KMS-11 (cell line): Measurements from ENCODE around the gene SEMA4G.

Experiments used
- H2AFZ ChIP-seq: fragments of 200-600 bp; sonication (generic); 2 replicates; pipeline ENCODE4 v1.6.1; 2016; ENCODE audit warnings: antibody characterized with exemption, mixed run types, low read depth
- H3K27ac ChIP-seq: fragments of 200-600 bp; sonication (generic); 2 replicates; pipeline ENCODE4 v1.6.1; 2016; ENCODE audit warnings: mild to moderate bottlenecking, mixed run types
- H3K27me3 ChIP-seq: fragments of 200-600 bp; sonication (generic); 2 replicates; pipeline ENCODE4 v1.6.1; 2017; ENCODE audit warnings: mild to moderate bottlenecking, low read depth, mixed run types, moderate library complexity; ENCODE audit not compliant: insufficient read depth
- H3K36me3 ChIP-seq: fragments of 200-600 bp; sonication (generic); 2 replicates; pipeline ENCODE4 v1.6.1; 2017; ENCODE audit warnings: mild to moderate bottlenecking, mixed run types; ENCODE audit not compliant: insufficient read depth
- H3K4me1 ChIP-seq: fragments of 200-600 bp; sonication (generic); 2 replicates; pipeline ENCODE4 v1.6.1; 2016; ENCODE audit warnings: mild to moderate bottlenecking, low read depth, mixed run types; ENCODE audit not compliant: poor library complexity, severe bottlenecking
- H3K4me2 ChIP-seq: fragments of 200-600 bp; sonication (generic); 2 replicates; pipeline ENCODE4 v1.7.0; 2016; ENCODE audit warnings: mild to moderate bottlenecking, mixed run types
- H3K4me3 ChIP-seq: fragments of 200-600 bp; sonication (generic); IDR thresholded peaks from 2 replicates; pipeline ENCODE4 v1.6.1; 2017; ENCODE audit warnings: low read depth, low read length, mixed read lengths; ENCODE audit not compliant: insufficient read depth
- H3K79me2 ChIP-seq: fragments of 200-600 bp; sonication (generic); 2 replicates; pipeline ENCODE4 v1.6.1; 2016; ENCODE audit warnings: low read depth, mixed run types; ENCODE audit not compliant: insufficient read depth
- H3K9ac ChIP-seq: fragments of 200-600 bp; sonication (generic); 2 replicates; pipeline ENCODE4 v1.6.1; 2016; ENCODE audit warnings: mild to moderate bottlenecking, mixed run types
- H4K20me1 ChIP-seq: fragments of 200-600 bp; sonication (generic); 2 replicates; pipeline ENCODE4 v1.6.1; 2016; ENCODE audit warnings: mild to moderate bottlenecking, mixed run types; ENCODE audit not compliant: insufficient read depth
- CTCF ChIP-seq: fragments of 200-600 bp; sonication (generic); conservative IDR thresholded peaks from 2 replicates; pipeline ENCODE4 v1.6.1; 2017; ENCODE audit warnings: low read depth, mild to moderate bottlenecking, antibody characterized with exemption, low read length, moderate library complexity, mixed read lengths

The SEMA4G gene

GRCh38 chr10:100976906-100977305, 7.6 kb downstream of the SEMA4G start:
- H3K4me2 ChIP-seq = no peak overlapping the region
- no peaks in the 10 kb centered on the region for H3K79me2 ChIP-seq
- no peaks in the 10 kb centered on the region for H3K4me1 ChIP-seq

GRCh38 chr10:100977436-100977835, 8.1 kb downstream of the SEMA4G start:
- H3K4me3 ChIP-seq = no peak overlapping the region
- no peaks in the 10 kb centered on the region for H4K20me1 ChIP-seq
- H3K9ac ChIP-seq = no peak overlapping the region
- H3K27ac ChIP-seq = no peak overlapping the region
- no peak overlapping the region for H3K4me2 ChIP-seq
- H3K79me2 ChIP-seq = no peaks in the 10 kb centered on the region
- H2AFZ ChIP-seq = no peak overlapping the region
- TF ChIP-seq CTCF = no peak
- H3K36me3 ChIP-seq = no peaks in the 10 kb centered on the region
- no peaks in the 10 kb centered on the region for H3K4me1 ChIP-seq
- H3K27me3 ChIP-seq = no peaks in the 10 kb centered on the region

More at GRCh38 chr10:100976906-100977305, 7.6 kb downstream of the SEMA4G start:
- Histone ChIP-seq H4K20me1 (no peaks in the 10 kb centered on the region), H2AFZ (no peak overlapping the region), H3K36me3 (no peaks in the 10 kb centered on the region), H3K9ac (no peak overlapping the region), H3K27me3 (no peaks in the 10 kb centered on the region), H3K4me3 (no peak overlapping the region), H3K27ac (no peak overlapping the region)
- no peak for TF ChIP-seq CTCF

GRCh38 chr10:100978121-100978900, 9.0 kb downstream of the SEMA4G start:
- no peak overlapping the region for H3K27ac ChIP-seq

GRCh38 chr10:100978901-100979195, 9.5 kb downstream of the SEMA4G start:
- Histone ChIP-seq H3K27me3 (no peaks in the 10 kb centered on the region), H3K27ac (no peak overlapping the region), H3K4me3 (no peak overlapping the region), H3K79me2 (no peaks in the 10 kb centered on the region), H3K4me2 (no peak overlapping the region), H3K9ac (no peak overlapping the region), H2AFZ (no peak overlapping the region), H3K4me1 (no peaks in the 10 kb centered on the region), H3K36me3 (no peaks in the 10 kb centered on the region), H4K20me1 (no peaks in the 10 kb centered on the region)
- no peak for TF ChIP-seq CTCF

More at GRCh38 chr10:100978121-100978900, 9.0 kb downstream of the SEMA4G start:
- Histone ChIP-seq H3K4me1 (no peaks in the 10 kb centered on the region), H2AFZ (no peak overlapping the region), H3K4me3 (no peak overlapping the region), H3K4me2 (no peak overlapping the region), H3K79me2 (no peaks in the 10 kb centered on the region), H3K36me3 (no peaks in the 10 kb centered on the region), H3K27me3 (no peaks in the 10 kb centered on the region), H3K9ac (no peak overlapping the region), H4K20me1 (no peaks in the 10 kb centered on the region)
- no peak for TF ChIP-seq CTCF
